SU-DHL-6 (cell line): ENCODE data around the gene KAZN.

Experiments
- CTCF ChIP-seq: fragments of 200-600 bp; sonication (generic); IDR thresholded peaks from one replicate; pipeline ENCODE4 v1.5.1; 2017; ENCODE audit warnings: antibody characterized with exemption, mild to moderate bottlenecking, low read length, moderate library complexity; ENCODE audit not compliant: insufficient read depth, poor library complexity, severe bottlenecking
- EZH2phosphoT487 ChIP-seq: fragments of 200-600 bp; sonication (generic), shearing (Covaris generic); conservative IDR thresholded peaks from 2 replicates; pipeline ENCODE4 v1.6.1; 2018; ENCODE audit warnings: mild to moderate bottlenecking, antibody characterized with exemption, low read length, moderate library complexity, mixed read lengths

GRCh38 chr1:15160626-15161025, 562.1 kb downstream of the KAZN start:
- TF ChIP-seq CTCF (no peak), EZH2phosphoT487 (no peak)
